Nephron (organoid): Measurements from ENCODE around the gene GOT2.
"Not testable (repeated sequence)": the region's sequence is repeated elsewhere in the genome, so short reads cannot be mapped to it uniquely, and the experiment has no call there.

ENCODE experiments used
- H3K27ac Mint-ChIP-seq, 3 experiments: 2 replicates each; pipeline ENCODE4 v1.8.0; 2020; ENCODE audit warnings: mixed read lengths in 3 of 3, mild to moderate bottlenecking in 2 of 3, moderate library complexity in 1 of 3
- H3K27me3 Mint-ChIP-seq: 2 replicates; pipeline ENCODE4 v1.8.0; 2021; ENCODE audit warnings: low read depth, mild to moderate bottlenecking, moderate library complexity, mixed read lengths
- H3K36me3 Mint-ChIP-seq: 2 replicates; pipeline ENCODE4 v1.8.0; 2020; ENCODE audit warnings: low read depth, mixed read lengths
- H3K4me1 Mint-ChIP-seq: 2 replicates; pipeline ENCODE4 v1.8.0; 2020; ENCODE audit warnings: mixed read lengths
- H3K4me3 Mint-ChIP-seq, 3 experiments: 2 replicates each; pipeline ENCODE4 v1.8.0; 2020; ENCODE audit warnings: mild to moderate bottlenecking in 3 of 3, mixed read lengths in 3 of 3, moderate library complexity in 2 of 3
- H3K9me3 Mint-ChIP-seq: 2 replicates; pipeline ENCODE4 v1.8.0; 2020; ENCODE audit warnings: mixed read lengths
- TF ChIP-seq, protein P1 (sequence below), 3 experiments: fragments of 200-600 bp; sonication (generic); IDR thresholded peaks; one replicate each; pipeline ENCODE4 v1.5.0; 2021; ENCODE audit warnings: antibody characterized with exemption in 3 of 3; ENCODE audit not compliant: unreplicated experiment in 3 of 3

Gene GOT2

DNA sequence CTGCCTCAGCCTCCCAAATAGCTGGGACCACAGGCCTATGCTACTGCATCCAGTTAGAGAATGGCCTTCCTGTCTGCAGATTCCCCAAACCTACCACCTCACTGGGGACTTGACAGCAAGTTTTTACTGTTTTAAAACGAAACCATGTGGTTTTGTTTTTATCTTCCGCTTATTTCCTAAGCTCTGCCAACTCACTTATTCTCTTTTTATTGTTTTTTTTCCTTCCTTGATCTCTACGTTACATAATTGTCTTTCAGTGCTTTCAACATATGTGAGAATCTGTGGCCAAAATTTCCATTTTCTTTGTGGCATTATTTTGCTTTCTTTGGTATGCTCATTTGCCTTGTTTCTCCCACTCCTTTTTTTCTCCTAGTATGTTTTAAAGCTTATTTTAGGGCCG lies 35.0 kb downstream of the GOT2 start:
- Mint-ChIP-seq H3K9me3 (peaks cover 8% of the 10 kb centered on the region), H3K27me3 (no peaks in the 10 kb centered on the region), H3K4me1 (no peaks in the 10 kb centered on the region), H3K36me3 (peaks cover 2% of the 10 kb centered on the region), H3K27ac (no peak overlapping the region), H3K4me3 (no peak overlapping the region)
- TF ChIP-seq, protein P1, sequence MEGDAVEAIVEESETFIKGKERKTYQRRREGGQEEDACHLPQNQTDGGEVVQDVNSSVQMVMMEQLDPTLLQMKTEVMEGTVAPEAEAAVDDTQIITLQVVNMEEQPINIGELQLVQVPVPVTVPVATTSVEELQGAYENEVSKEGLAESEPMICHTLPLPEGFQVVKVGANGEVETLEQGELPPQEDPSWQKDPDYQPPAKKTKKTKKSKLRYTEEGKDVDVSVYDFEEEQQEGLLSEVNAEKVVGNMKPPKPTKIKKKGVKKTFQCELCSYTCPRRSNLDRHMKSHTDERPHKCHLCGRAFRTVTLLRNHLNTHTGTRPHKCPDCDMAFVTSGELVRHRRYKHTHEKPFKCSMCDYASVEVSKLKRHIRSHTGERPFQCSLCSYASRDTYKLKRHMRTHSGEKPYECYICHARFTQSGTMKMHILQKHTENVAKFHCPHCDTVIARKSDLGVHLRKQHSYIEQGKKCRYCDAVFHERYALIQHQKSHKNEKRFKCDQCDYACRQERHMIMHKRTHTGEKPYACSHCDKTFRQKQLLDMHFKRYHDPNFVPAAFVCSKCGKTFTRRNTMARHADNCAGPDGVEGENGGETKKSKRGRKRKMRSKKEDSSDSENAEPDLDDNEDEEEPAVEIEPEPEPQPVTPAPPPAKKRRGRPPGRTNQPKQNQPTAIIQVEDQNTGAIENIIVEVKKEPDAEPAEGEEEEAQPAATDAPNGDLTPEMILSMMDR (IDR thresholded peaks at IDR 0.05; ENCODE audit: unreplicated experiment in 3 of 3) = no peak

DNA sequence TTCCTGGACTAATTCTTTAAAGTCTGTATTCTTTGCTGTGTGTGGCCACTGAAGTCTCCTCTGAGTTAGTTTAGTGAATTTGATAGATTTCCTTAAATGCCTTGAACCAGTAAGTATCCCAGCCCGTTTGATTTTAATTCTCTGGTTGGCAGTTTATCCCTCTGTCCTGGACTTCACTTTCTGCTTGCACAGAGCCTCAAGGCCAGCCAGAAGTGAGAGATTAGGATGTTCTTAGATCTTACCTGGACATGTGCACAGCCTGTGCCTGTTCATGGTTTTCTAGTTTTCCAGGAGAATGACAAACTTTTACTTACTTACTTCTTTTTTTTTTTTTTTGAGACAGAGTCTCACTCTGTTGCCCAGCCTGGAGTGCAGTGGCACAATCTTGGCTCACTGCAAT lies 38.7 kb downstream of the GOT2 start:
- Mint-ChIP-seq H3K4me3 (no peak overlapping the region), H3K4me1 (no peaks in the 10 kb centered on the region), H3K36me3 (no peaks in the 10 kb centered on the region), H3K27me3 (peaks cover 5% of the 10 kb centered on the region), H3K27ac (no peak overlapping the region), H3K9me3 (peaks cover 16% of the 10 kb centered on the region)
- TF ChIP-seq, protein P1 (IDR thresholded peaks at IDR 0.05; ENCODE audit: unreplicated experiment in 3 of 3) = no peak

DNA sequence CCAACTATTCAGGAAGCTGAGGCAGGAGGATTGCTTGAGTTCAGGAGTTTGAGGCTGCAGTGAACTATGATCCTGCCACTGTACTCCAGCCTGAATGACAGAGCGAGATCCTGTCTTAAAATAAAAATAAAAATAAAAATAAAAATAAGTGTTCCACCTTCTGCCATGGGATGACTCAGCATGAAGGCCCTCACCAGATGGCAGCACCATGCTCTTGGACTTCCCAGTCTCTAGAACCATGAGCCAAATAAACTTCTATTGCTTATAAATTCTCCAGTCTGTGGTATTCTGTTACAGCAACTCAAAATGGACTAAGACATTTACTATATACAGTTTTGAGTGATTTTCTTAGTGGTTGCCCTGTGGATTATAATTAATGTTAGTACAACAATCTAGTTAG lies 41.7 kb downstream of the GOT2 start:
- H3K4me3 Mint-ChIP-seq = no peak overlapping the region
- peaks cover 16% of the 10 kb centered on the region for H3K9me3 Mint-ChIP-seq
- H3K27me3 Mint-ChIP-seq = peaks cover 15% of the 10 kb centered on the region
- H3K36me3 Mint-ChIP-seq = no peaks in the 10 kb centered on the region
- H3K4me1 Mint-ChIP-seq = no peaks in the 10 kb centered on the region
- TF ChIP-seq, protein P1 (IDR thresholded peaks at IDR 0.05; ENCODE audit: unreplicated experiment in 3 of 3) = no peak
- no peak overlapping the region for H3K27ac Mint-ChIP-seq

DNA sequence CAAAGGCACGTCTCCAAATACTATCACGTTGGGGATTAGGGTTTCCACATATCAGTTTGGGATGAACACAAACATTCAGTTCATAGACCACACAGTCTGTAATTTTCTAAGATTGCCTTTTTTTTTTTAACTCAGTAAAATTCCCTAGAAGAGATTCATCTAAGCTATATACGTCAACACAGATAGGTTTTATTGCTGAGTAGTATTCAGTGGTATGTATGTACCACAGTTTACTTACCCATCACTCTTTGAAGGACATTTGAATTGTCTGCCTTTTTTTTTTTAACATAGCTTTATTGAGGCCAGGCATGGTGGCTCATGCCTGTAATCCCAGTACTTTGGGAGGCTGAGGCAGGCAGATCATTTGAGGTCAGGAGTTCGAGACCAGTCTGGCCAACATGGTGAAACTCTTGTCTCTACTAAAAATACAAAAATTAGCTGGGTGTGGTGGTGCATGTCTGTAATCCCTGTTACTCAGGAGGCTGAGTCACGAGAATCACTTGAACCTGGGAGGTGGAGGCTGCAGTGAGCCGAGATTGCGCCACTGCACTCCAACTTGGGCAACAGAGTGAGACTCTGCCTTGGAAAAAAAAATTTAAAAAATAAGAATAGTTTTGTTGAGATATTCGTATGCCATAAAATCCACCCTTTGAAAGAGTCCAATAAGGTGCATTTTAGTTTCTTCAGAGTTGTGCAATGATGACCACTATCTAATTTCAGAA lies 47.0 kb downstream of the GOT2 start:
- H3K9me3 Mint-ChIP-seq, H3K27ac Mint-ChIP-seq, H3K36me3 Mint-ChIP-seq: not testable (repeated sequence)
- Mint-ChIP-seq H3K4me1 (peaks cover 14% of the 10 kb centered on the region), H3K27me3 (peaks cover 14% of the 10 kb centered on the region), H3K4me3 (peak overlapping the region; percentile 46 to 68 (median 56))

DNA sequence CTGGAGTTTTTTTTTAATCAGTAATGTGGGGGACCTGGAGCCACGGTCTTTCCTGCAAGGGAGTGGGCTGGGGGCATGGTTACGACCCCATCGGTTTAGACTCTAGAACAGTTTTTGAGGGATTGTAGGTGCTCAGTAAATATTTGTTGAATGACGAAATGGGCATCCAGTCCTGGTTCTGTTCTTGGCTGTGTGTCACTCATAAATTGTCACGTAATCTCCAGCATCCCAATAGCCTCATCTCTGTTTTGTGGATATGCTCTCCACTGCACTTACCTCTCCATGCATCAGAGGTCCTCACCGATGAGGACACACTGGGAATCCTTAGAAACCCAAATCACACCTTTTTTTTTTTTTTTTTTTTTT lies 49.0 kb downstream of the GOT2 start:
- H3K27ac Mint-ChIP-seq = peak overlapping the region in 2 of 3 experiments; percentile 25 to 69
- H3K27me3 Mint-ChIP-seq = peaks cover 10% of the 10 kb centered on the region
- TF ChIP-seq, protein P1 (IDR thresholded peaks at IDR 0.05; ENCODE audit: unreplicated experiment in 3 of 3) = no peak
- H3K4me1 Mint-ChIP-seq = peaks cover 14% of the 10 kb centered on the region
- H3K36me3 Mint-ChIP-seq = peaks cover 4% of the 10 kb centered on the region
- no peaks in the 10 kb centered on the region for H3K9me3 Mint-ChIP-seq
- peak overlapping the region; percentile 88 to 94 (median 92) for H3K4me3 Mint-ChIP-seq

DNA sequence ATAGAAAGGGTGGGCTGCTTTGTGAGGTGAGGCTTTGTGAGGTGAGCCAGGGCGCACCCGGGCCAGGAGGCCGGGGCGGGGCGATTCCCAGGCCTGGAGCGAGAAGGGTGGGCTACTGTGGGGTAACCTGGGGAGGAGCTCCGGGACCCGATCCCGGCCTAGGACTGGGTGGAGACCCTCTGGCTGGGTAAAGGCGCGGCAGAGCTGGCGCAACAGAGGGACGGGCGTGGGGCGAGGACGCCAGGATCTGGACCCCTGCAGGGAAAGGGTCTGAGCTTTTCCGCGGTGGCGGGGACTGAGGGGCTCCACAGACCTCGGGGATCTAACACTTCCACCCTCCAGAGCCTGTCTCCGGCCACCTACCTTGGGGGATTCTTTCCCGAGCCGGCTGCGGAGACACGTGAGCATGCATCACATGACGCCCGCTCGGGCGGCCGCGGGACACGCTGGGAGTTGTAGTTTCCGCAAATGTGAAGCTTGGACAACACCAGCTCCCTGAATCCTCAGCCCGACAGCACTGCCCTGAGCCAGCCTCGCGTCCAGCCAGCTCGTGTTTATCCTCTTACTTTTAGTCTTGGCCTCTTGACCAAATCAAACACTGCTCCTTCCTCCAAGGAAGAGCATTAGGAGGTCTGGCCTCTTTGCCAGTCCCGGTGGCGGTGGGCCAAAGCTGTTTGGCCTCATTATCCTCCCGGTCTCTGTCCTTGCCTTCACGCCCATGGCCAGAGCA lies 49.6 kb downstream of the GOT2 start, which contains the start of gene SLC38A7:
SLC38A7 (minus strand) TSS at position 417 of the 730 bp plus-strand sequence. CDS start 4,644 bp downstream, outside the sequence.
- Mint-ChIP-seq H3K4me1 (peaks cover 14% of the 10 kb centered on the region), H3K9me3 (no peaks in the 10 kb centered on the region), H3K36me3 (peaks cover 4% of the 10 kb centered on the region), H3K27ac (peak within 1 kb of the TSS; percentile 25 to 69 (median 59)), H3K4me3 (peak within 1 kb of the TSS; percentile 88 to 94 (median 92)), H3K27me3 (peaks cover 6% of the 10 kb centered on the region)
- TF ChIP-seq, protein P1 (IDR thresholded peaks at IDR 0.05; ENCODE audit: unreplicated experiment in 3 of 3) = no peak
